ENCODE results near the gene LARP4B.

LARP4B gene

GRCh38 chr10:839550-840205, 91.8 kb downstream of the LARP4B start:
- Histone ChIP-seq H3K4me1 (ENCODE audit: control insufficient read depth, insufficient read depth, low read length) (no peaks in the 10 kb centered on the region), H3K36me3 (ENCODE audit: control insufficient read depth, insufficient read depth, low read length) (peaks cover 29% of the 10 kb centered on the region), H3K27me3 (ENCODE audit: control insufficient read depth, insufficient read depth, low read length, poor library complexity, severe bottlenecking) (no peaks in the 10 kb centered on the region), H3K9me3 (ENCODE audit: control insufficient read depth, low read length) (no peaks in the 10 kb centered on the region), H3K27ac (ENCODE audit: insufficient read depth, low read depth, low read length, poor library complexity, severe bottlenecking) (no peak overlapping the region), H3K4me3 (ENCODE audit: insufficient read depth, low read depth, low read length) (no peak overlapping the region)
- WGBS, 2 experiments, result 95 to 96% methylated on average over 8 to 9 of the region's 9 CpGs

DNA sequence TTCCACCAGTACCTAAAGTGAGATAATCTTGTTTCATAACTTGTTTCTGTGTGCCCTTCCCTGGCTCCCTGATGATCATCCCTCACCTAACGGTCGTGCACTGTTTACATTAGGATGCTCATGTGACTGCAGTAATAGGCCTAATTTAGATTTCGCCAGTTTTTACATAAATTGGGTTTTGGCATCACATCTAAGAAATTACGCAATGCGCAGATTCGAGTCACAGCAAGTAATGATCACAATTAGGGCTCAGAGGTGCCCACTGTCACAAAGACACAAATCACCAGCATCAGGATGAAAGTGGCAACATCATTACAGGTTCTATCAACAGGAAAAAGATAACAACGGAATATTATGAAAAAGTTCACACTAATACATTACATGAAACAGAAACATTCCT, 94.7 kb downstream of the LARP4B start:
- 95 to 96% methylated on average over 6 to 7 of the region's 7 CpGs for WGBS, 2 experiments
- Histone ChIP-seq H3K36me3 (ENCODE audit: control insufficient read depth, insufficient read depth, low read length) (peaks cover 13% of the 10 kb centered on the region), H3K27me3 (ENCODE audit: control insufficient read depth, insufficient read depth, low read length, poor library complexity, severe bottlenecking) (no peaks in the 10 kb centered on the region), H3K9me3 (ENCODE audit: control insufficient read depth, low read length) (no peaks in the 10 kb centered on the region), H3K4me3 (ENCODE audit: insufficient read depth, low read depth, low read length) (no peak overlapping the region), H3K27ac (ENCODE audit: insufficient read depth, low read depth, low read length, poor library complexity, severe bottlenecking) (no peak overlapping the region), H3K4me1 (ENCODE audit: control insufficient read depth, insufficient read depth, low read length) (no peaks in the 10 kb centered on the region)

GRCh38 chr10:834493-834892, 97.0 kb downstream of the LARP4B start:
- peaks cover 3% of the 10 kb centered on the region for H3K36me3 ChIP-seq (ENCODE audit: control insufficient read depth, insufficient read depth, low read length)
- 95 to 97% methylated on average over 5 of the region's 5 CpGs for WGBS, 2 experiments

DNA sequence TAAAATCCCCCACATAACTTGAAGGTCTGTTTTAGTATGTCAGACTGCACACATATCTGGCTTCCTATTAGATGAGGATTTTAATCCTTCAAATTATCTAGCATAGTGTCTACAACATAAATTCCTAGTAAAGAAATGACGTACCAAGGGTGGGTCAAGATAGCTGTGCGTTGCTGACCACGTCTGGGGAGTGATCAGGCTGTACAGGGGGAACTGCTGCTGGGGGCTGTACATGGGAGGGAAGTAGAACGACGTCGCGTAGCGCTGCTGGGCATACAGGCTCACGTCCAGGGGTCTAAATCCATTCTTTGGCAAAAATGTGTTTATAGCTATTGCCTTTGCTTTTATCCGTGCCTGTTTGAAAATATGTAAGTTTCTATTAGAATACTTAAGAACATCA, 102.3 kb downstream of the LARP4B start:
- Histone ChIP-seq H3K27ac (ENCODE audit: insufficient read depth, low read depth, low read length, poor library complexity, severe bottlenecking) (no peak overlapping the region), H3K36me3 (ENCODE audit: control insufficient read depth, insufficient read depth, low read length) (peaks cover 13% of the 10 kb centered on the region)

More at GRCh38 chr10:834493-834892, 97.0 kb downstream of the LARP4B start:
- no peak overlapping the region for H3K27ac ChIP-seq (ENCODE audit: insufficient read depth, low read depth, low read length, poor library complexity, severe bottlenecking)
- H3K4me3 ChIP-seq (ENCODE audit: insufficient read depth, low read depth, low read length), result no peak overlapping the region
- H3K9me3 ChIP-seq (ENCODE audit: control insufficient read depth, low read length), result no peaks in the 10 kb centered on the region
- H3K4me1 ChIP-seq (ENCODE audit: control insufficient read depth, insufficient read depth, low read length), result no peaks in the 10 kb centered on the region
- H3K27me3 ChIP-seq (ENCODE audit: control insufficient read depth, insufficient read depth, low read length, poor library complexity, severe bottlenecking), result no peaks in the 10 kb centered on the region

GRCh38 chr10:828191-828590, 103.3 kb downstream of the LARP4B start:
- 96 to 97% methylated on average over 9 of the region's 9 CpGs for WGBS, 2 experiments
- Histone ChIP-seq H3K27ac (ENCODE audit: insufficient read depth, low read depth, low read length, poor library complexity, severe bottlenecking) (no peak overlapping the region), H3K4me1 (ENCODE audit: control insufficient read depth, insufficient read depth, low read length) (no peaks in the 10 kb centered on the region), H3K36me3 (ENCODE audit: control insufficient read depth, insufficient read depth, low read length) (peaks cover 23% of the 10 kb centered on the region), H3K9me3 (ENCODE audit: control insufficient read depth, low read length) (no peaks in the 10 kb centered on the region), H3K27me3 (ENCODE audit: control insufficient read depth, insufficient read depth, low read length, poor library complexity, severe bottlenecking) (no peaks in the 10 kb centered on the region), H3K4me3 (ENCODE audit: insufficient read depth, low read depth, low read length) (no peak overlapping the region)

More for the DNA sequence above, 102.3 kb downstream of the LARP4B start:
- H3K4me1 ChIP-seq (ENCODE audit: control insufficient read depth, insufficient read depth, low read length), result no peaks in the 10 kb centered on the region
- no peaks in the 10 kb centered on the region for H3K9me3 ChIP-seq (ENCODE audit: control insufficient read depth, low read length)
- no peaks in the 10 kb centered on the region for H3K27me3 ChIP-seq (ENCODE audit: control insufficient read depth, insufficient read depth, low read length, poor library complexity, severe bottlenecking)
- no peak overlapping the region for H3K4me3 ChIP-seq (ENCODE audit: insufficient read depth, low read depth, low read length)
- WGBS, 2 experiments, result 95 to 96% methylated on average over 9 to 10 of the region's 10 CpGs

- Histone ChIP-seq H3K27ac (ENCODE audit: insufficient read depth, low read depth, low read length, poor library complexity, severe bottlenecking) (no peak overlapping the region), H3K27me3 (ENCODE audit: control insufficient read depth, insufficient read depth, low read length, poor library complexity, severe bottlenecking) (no peaks in the 10 kb centered on the region), H3K4me1 (ENCODE audit: control insufficient read depth, insufficient read depth, low read length) (no peaks in the 10 kb centered on the region), H3K9me3 (ENCODE audit: control insufficient read depth, low read length) (no peaks in the 10 kb centered on the region), H3K4me3 (ENCODE audit: insufficient read depth, low read depth, low read length) (no peak overlapping the region), H3K36me3 (ENCODE audit: control insufficient read depth, insufficient read depth, low read length) (peaks cover 38% of the 10 kb centered on the region)
- WGBS, 2 experiments, result 95 to 98% methylated on average over 7 of the region's 7 CpGs
These were observed 106.6 kb downstream of the LARP4B start for GRCh38 chr10:824946-825345.

GRCh38 chr10:824497-824896, 107.0 kb downstream of the LARP4B start:
- H3K27ac ChIP-seq (ENCODE audit: insufficient read depth, low read depth, low read length, poor library complexity, severe bottlenecking), result no peak overlapping the region
- WGBS, 2 experiments, result 90 to 94% methylated on average over 4 of the region's 4 CpGs
- H3K9me3 ChIP-seq (ENCODE audit: control insufficient read depth, low read length), result no peaks in the 10 kb centered on the region
- H3K36me3 ChIP-seq (ENCODE audit: control insufficient read depth, insufficient read depth, low read length), result peaks cover 38% of the 10 kb centered on the region
- H3K4me1 ChIP-seq (ENCODE audit: control insufficient read depth, insufficient read depth, low read length), result no peaks in the 10 kb centered on the region
- no peak overlapping the region for H3K4me3 ChIP-seq (ENCODE audit: insufficient read depth, low read depth, low read length)
- H3K27me3 ChIP-seq (ENCODE audit: control insufficient read depth, insufficient read depth, low read length, poor library complexity, severe bottlenecking), result no peaks in the 10 kb centered on the region

- H3K36me3 ChIP-seq (ENCODE audit: control insufficient read depth, insufficient read depth, low read length), result peaks cover 50% of the 10 kb centered on the region
- WGBS, 2 experiments, result 93 to 98% methylated on average over 12 of the region's 12 CpGs
- no peak overlapping the region for H3K4me3 ChIP-seq (ENCODE audit: insufficient read depth, low read depth, low read length)
- H3K27ac ChIP-seq (ENCODE audit: insufficient read depth, low read depth, low read length, poor library complexity, severe bottlenecking), result no peak overlapping the region
- H3K4me1 ChIP-seq (ENCODE audit: control insufficient read depth, insufficient read depth, low read length), result no peaks in the 10 kb centered on the region
- H3K27me3 ChIP-seq (ENCODE audit: control insufficient read depth, insufficient read depth, low read length, poor library complexity, severe bottlenecking), result no peaks in the 10 kb centered on the region
- no peaks in the 10 kb centered on the region for H3K9me3 ChIP-seq (ENCODE audit: control insufficient read depth, low read length)
These were observed 108.7 kb downstream of the LARP4B start for GRCh38 chr10:822661-823367.

- WGBS, 2 experiments, result 94 to 96% methylated on average over 12 of the region's 12 CpGs
- Histone ChIP-seq H3K27me3 (ENCODE audit: control insufficient read depth, insufficient read depth, low read length, poor library complexity, severe bottlenecking) (no peaks in the 10 kb centered on the region), H3K36me3 (ENCODE audit: control insufficient read depth, insufficient read depth, low read length) (peaks cover 51% of the 10 kb centered on the region), H3K4me1 (ENCODE audit: control insufficient read depth, insufficient read depth, low read length) (no peaks in the 10 kb centered on the region), H3K9me3 (ENCODE audit: control insufficient read depth, low read length) (no peaks in the 10 kb centered on the region), H3K27ac (ENCODE audit: insufficient read depth, low read depth, low read length, poor library complexity, severe bottlenecking) (no peak overlapping the region), H3K4me3 (ENCODE audit: insufficient read depth, low read depth, low read length) (no peak overlapping the region)
These were observed 109.3 kb downstream of the LARP4B start for GRCh38 chr10:822197-822596.

GRCh38 chr10:821322-821721, 110.2 kb downstream of the LARP4B start:
- Histone ChIP-seq H3K4me1 (ENCODE audit: control insufficient read depth, insufficient read depth, low read length) (no peaks in the 10 kb centered on the region), H3K27ac (ENCODE audit: insufficient read depth, low read depth, low read length, poor library complexity, severe bottlenecking) (no peak overlapping the region), H3K36me3 (ENCODE audit: control insufficient read depth, insufficient read depth, low read length) (peaks cover 53% of the 10 kb centered on the region), H3K9me3 (ENCODE audit: control insufficient read depth, low read length) (no peaks in the 10 kb centered on the region), H3K27me3 (ENCODE audit: control insufficient read depth, insufficient read depth, low read length, poor library complexity, severe bottlenecking) (no peaks in the 10 kb centered on the region), H3K4me3 (ENCODE audit: insufficient read depth, low read depth, low read length) (no peak overlapping the region)
- 94 to 97% methylated on average over 5 of the region's 5 CpGs for WGBS, 2 experiments
